GM21576 (cell line): ENCODE results near the gene MCM5.
"Not testable (repeated sequence)": the region's sequence is repeated elsewhere in the genome, so short reads cannot be mapped to it uniquely, and the experiment has no call there.

Experiments
- ATAC-seq: cut with Tn5 transposase; IDR thresholded peaks from one replicate; pipeline ENCODE4 v1.9.1; 2021; ENCODE audit warnings: mild to moderate bottlenecking, moderate library complexity; ENCODE audit not compliant: unreplicated experiment

Gene MCM5

GRCh38 chr22:35378621-35379020, 21.3 kb upstream of the MCM5 start:
- no peak for ATAC-seq

DNA sequence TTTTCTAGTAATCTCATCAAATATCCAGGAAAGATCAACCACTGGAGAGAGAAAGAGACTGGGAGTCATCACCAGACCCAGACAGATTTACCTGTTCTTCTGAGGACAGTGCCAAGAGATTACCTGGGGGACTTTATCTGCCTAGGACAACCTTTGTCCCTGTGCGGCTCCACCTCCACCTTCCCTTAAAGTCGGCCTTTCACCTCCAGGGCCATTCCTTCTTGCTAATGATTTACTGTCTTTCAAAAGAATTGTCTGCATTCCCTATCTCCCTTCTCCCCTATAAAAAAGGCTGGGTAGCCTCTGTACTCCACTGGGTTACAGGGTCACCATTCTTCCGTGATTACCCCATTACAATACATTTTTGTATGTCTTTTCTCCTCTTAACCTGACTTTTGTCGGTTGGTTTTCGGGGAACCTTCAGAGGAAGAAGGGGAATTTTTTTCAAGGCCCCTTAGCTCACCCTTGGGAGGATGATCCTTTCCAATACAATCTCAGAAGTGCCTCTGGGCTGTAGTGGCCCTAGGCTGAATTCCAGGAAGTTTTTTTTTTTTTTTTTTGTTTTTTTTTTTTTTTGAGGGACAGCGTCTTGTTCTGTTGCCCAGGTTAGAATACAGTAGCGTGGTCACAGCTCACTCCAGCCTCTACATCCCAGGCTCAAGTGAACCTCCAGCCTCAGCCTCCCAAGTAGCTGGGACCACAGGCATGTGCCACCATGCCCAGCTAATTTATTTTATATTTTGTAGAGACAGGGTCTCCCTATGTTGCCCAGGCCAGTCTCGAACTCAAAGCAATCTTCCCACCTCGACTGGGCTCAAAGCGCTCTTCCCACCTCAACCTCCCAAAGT, 20.6 kb upstream of the MCM5 start:
- no peak for ATAC-seq

DNA sequence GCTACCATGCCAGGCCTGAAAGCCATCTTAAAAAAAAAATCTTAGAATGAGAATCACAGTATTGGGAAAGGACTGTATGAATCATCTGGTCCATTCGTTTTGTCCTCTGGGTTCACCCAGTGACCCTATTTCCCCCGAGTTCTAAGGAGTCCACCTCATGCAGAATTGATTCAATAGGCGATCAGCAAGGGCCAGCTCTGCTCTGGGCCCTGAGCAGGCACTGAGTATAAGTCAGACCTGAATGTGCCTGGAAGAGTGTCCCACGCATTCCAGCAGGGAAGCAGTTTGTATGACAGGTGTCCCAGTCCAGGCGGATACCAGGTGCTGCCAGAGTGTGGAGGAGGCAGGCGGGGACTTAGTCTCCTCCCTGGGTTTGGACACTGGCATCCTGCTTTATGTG, 19.9 kb upstream of the MCM5 start:
- ATAC-seq: no peak

- ATAC-seq: no peak
Measured at GRCh38 chr22:35380537-35381423, 19.2 kb upstream of the MCM5 start, which contains the start of gene HMOX1. TSS of gene HMOX1 (plus strand) at chr22:35381096. CDS start at chr22:35381174, 78 bp downstream.

DNA sequence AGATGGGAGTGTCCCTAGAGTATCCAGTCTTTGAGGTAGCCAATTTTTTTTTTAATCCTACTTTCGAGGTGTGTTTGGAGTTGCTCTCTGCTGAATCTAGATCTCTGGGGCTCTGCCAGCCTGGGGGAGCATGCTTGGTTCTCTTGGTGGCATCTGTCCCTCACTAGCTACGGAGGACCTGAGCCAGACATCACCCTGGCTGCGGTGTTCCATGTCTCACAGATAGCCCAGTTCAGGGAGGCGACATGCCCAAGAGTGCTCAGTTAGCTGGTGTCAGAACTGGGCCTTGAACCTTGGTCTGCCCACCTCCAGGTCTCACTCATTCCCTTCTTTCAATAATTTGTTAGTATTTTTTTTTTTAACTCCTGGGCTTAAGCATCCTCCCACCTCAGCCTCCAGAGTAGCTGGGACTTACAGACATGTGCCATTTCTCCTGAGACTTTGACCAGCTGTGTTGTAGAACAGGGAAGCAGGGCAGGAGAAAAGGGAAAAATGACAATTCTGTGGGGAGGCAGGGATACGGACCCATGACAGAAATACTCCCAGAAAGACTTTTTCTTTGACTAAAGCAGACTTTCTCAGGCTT, 18.4 kb upstream of the MCM5 start:
- no peak for ATAC-seq

DNA sequence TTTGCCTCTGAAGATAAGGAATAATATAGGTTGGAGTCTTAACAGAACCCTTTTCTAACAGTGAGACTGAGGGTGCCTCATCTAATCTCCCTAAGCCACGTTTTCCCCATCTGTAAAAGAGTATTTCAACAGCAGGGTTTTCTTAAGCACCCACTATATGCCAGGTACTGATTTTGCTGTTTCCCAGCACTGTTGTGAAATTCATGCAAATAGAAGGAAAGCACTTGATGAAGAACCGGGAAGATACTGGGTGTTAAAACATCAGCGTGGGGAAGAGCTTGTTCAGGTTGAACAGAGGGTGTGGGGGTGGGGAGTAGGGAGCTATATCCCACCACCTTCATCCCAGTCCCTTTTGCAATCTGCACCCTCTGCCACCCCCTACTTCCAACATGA, 16.3 kb upstream of the MCM5 start:
- ATAC-seq: no peak

DNA sequence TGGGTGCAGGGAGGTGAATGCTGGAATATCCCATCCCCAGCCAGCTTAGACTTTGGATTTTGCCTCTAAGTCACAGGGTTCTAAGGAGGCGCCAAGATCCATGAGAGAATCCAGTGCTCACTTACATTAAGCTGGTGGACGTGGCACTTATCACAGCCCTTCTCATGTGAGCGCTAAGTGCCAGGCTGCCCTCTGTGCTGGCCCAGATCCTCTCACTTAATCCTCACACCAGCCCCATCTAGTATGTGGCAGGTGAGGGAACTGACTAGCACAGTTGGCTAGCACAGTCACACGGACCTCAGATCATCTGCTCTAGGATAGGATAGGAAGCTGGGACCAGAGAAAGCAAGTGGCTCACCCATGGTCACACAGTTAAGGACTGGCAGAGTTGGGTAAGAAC, 15.4 kb upstream of the MCM5 start:
- no peak for ATAC-seq

DNA sequence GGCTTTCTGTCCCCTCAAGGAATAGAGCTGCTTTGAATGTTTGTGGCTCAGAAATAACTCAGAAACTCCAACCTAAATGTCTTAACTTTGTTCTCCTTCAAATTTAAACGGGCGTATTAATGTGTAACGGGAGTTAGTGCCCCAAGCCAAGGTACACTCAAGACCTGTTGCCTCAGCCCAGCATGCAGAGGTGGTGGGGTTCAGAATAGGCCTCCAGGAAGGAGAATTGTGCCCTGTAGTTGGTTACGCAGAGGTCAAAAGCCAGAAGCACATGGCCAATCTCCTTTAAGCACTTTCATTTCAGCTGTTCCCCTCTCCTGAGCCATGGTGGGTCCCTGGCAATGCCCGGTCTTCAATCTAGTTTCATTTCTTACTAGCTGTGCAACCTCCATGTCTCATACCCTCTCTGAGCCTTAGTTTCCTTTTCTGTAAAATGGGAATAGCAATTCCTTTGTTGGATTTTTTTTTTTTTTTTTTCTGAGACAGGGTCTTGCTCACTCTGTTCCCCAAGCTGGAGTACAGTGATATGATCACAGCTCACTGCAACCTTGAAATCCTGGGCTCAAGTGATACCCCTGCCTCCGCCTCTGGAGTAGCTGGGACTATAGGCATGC, 14.9 kb upstream of the MCM5 start:
- no peak for ATAC-seq

DNA sequence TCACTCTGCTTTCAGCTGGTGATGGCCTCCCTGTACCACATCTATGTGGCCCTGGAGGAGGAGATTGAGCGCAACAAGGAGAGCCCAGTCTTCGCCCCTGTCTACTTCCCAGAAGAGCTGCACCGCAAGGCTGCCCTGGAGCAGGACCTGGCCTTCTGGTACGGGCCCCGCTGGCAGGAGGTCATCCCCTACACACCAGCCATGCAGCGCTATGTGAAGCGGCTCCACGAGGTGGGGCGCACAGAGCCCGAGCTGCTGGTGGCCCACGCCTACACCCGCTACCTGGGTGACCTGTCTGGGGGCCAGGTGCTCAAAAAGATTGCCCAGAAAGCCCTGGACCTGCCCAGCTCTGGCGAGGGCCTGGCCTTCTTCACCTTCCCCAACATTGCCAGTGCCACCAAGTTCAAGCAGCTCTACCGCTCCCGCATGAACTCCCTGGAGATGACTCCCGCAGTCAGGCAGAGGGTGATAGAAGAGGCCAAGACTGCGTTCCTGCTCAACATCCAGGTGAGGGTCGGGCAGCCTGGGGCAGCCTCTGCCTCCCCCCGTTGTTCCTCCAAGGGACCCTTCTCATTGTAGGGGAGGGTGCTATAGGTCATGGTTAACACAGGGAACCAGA, 13.2 kb upstream of the MCM5 start:
- ATAC-seq: no peak

DNA sequence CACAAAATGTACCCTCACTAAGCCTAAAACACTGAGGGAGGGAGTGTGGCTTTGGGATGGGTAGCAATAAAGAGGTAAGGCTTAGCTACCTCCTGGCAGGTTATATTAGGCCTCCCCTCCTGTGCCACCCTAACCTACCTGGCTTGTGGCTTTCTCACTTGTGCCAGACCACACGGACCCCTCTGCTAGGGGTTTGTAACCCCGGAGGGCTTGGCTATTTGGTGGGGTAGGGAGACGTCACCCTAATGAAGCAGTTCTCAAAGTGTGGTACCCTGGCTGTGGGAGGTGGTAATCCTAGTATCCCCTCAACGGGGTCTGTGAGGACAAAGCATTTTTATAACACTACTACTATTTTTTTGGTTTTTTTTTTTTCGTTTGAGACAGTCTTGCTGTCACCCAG, 9.0 kb upstream of the MCM5 start:
- ATAC-seq: no peak

DNA sequence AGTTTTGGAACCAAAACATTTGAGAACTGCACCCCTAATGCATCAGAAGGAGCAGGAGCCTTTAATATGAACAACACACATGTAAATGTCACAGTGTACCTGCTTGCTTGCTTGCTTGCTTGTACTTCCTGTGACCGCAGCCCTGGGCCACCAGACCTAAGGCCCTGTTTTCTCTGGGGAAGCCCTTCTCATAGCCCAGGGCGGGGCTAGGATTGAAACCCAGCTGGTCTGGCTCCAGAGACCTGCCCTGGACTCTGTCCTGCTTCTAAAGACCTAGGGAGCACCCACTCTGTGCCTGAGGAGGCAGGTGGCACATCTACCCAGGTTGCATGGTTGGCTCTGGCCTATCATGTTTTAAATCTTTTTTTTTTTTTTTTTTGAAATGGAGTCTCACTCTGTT, 7.6 kb upstream of the MCM5 start:
- ATAC-seq: no peak

DNA sequence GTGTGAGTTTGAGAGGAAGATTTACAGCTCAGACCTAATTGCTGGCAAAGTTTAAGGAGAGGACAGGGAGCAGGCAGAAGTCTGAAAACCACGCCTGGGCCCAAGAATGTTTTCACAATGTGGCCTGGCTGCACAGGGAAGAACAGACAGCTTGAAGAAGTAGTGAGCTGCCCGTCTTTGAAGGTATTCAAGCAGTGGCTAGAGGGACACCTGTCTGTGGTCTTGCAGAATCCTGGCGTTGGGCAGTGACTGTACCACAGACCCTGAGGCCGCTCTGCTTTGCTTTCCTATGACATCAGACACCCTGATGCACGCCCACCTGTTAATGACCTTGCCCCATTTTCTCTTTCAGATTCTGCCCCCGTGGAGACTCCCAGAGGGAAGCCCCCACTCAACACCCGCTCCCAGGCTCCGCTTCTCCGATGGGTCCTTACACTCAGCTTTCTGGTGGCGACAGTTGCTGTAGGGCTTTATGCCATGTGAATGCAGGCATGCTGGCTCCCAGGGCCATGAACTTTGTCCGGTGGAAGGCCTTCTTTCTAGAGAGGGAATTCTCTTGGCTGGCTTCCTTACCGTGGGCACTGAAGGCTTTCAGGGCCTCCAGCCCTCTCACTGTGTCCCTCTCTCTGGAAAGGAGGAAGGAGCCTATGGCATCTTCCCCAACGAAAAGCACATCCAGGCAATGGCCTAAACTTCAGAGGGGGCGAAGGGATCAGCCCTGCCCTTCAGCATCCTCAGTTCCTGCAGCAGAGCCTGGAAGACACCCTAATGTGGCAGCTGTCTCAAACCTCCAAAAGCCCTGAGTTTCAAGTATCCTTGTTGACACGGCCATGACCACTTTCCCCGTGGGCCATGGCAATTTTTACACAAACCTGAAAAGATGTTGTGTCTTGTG, 6.6 kb upstream of the MCM5 start:
- ATAC-seq: no peak

DNA sequence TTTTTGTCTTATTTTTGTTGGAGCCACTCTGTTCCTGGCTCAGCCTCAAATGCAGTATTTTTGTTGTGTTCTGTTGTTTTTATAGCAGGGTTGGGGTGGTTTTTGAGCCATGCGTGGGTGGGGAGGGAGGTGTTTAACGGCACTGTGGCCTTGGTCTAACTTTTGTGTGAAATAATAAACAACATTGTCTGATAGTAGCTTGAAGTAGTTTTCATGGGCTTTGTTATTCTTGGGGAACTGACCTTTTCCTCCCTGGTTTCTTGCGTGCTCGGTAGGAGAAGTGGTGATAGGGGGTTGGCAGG, 6.0 kb upstream of the MCM5 start:
- no peak for ATAC-seq

- no peak for ATAC-seq
Measured at GRCh38 chr22:35394810-35395563, 5.0 kb upstream of the MCM5 start.

GRCh38 chr22:35396622-35397021, 3.3 kb upstream of the MCM5 start:
- not testable (repeated sequence) for ATAC-seq

DNA sequence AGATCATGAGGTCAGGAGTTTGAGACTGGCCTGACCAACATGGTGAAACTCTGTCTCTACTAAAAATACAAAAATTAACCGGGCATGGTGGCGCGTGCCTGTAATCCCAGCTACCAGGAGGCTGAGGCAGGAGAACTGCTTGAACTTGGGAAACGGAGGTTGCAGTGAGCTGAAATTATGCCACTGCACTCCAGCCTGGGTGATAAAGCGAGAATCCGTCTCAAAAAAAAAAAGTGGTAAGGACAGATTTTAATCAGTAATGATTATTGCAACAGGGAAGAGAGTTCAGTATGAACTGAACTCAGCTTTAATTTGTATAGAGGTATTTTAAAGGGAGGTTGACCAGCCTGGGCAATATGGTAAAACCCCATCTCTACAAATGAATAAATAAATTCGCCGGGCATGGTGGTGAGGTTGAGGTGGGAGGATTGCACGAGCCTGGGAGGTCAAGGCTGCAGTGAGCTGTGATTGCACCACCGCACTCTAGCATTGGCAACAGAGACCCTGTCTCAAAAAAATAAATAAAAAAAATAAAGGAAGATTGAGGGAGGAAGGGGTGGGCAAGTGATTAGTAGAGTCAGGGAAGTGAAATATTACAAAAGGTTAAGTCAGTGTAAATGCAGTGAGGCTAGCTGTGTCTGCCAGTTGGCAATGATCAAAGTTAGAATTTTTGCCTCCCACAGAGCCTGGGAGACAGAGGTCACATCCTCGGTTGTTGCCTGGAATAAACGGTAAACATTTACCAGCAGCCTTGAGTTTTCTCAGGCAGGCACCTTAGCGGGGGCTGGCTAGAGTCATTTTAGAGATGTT, 2.6 kb upstream of the MCM5 start:
- ATAC-seq: no peak

DNA sequence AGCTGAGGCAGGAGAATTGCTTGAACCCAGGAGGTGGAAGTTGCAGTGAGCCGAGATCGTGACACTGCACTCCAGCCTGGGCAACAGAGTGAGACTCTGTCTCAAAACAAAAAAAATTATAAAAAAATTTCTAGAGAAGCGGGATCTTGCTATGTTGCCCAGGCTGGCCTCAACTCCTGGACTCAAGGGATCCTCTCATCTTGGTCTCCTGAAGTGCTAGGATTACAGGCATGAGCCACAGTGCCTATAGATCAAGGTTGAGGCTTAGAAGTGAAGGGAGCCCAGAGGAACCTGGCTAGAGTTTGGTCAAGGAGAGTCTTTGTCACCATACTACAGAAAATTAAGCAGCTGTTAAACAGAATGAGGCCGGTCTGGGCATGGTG, 1.4 kb upstream of the MCM5 start:
- ATAC-seq: no peak

DNA sequence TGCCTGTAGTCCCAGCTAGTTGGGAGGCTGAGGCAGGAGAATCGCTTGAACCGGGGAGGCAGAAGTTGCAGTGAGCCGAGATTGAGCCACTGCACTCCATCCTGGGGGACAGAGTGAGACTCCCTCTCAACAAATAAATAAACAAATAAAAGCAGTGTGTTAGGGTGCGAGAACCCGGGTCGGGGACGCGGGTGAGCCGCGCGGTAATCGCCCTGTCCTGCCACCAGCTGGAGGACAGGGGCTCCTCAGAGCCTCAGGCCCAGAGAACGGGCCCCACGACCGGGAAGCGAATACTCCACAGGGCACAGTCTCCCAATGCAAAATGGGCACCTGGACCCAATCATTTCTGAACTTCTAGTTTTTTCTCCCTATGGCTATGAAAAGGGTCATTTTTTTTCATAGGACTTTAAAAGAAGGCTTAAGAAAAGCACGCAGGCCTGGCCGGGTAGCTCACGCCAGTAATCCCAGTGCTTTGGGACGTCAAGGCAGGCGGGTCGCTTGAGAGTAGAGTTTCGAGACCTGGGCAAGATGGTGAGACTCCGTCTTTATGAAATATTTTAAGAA, 744 bp upstream of the MCM5 start:
- ATAC-seq: no peak
